Globus pallidus (tissue), 1 donor: ENCODE data around the gene CDH18.

Source experiments
- DNase-seq: peaks from one replicate; pipeline ENCODE4 v3.0.0-alpha.2; 2015; ENCODE audit warnings: low spot score

CDH18 gene

DNA sequence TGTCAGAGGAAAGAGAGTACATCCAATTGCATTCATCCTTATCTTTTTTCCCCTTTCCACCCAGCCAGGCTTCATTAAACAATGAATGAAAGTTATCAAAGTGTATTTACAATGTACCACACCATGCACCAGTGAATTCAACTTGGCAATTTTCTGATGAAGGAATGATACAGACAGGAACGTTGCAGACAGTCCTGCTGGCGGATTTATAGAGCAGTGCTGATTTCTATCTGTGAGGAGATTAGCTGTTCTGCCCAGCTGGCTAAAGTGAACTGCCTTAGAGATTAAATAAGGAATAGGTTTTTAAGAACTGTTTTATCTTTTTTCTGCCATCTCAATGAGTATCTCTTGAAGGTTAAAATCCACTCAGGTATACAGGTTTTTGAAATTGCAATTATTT is 403.9 kb downstream of the CDH18 start:
- DNase-seq, result no peak

DNA sequence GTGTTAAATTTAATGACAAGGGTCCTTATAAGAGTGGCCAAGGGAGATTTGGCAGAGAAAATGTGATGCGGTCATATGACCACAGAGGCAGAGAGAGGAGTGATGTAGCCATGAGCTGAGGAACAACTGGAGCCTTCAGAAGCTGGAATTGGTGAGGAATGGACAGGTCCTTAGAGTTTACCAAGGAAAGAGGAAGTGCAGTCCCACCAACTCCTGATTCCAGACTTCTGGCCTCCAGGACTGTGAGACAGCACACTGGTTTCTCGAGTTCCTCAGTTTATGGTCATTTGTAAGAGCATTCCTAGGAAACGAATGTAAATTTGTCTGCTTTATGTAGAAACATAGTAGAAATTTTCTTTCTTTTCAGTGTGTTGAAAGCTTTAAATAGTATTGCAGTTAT is 410.1 kb downstream of the CDH18 start:
- DNase-seq, result no peak

DNA sequence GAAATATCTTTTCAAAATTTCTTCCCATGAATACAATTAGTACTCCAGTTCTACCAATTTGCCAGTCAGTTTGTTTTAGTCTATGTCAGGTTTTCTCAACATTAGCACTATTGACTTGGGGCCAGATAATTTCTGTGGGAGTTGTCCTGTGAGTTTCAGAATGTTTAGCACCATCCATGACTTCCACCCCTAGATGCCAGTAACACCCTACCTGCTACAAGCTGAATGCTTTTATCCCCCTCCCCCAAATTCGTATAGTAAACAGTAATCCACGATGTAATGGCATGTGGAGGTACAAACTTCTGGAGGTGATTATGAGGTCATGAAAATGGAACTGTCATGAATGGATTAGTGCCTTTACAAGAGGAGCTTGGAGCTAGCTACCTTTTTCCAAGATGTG is 420.0 kb downstream of the CDH18 start:
- no peak for DNase-seq

DNA sequence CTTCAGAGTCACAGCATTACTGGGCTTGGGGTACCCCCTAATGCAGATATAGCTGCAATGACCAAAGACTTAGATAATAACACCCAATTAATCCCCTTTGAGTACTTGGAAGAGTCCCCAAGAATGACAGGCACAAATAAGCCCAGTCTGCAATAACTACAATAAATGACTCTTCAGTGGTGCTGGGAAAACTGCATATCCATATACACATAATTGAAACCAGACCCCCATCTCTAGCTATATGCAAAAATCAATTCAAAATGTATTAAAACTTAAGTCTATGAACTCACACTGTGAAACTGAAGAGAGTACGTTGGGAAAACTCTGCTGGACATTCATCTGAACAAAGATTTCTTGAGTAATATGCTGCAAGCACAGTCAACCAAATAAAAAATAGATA is 422.5 kb downstream of the CDH18 start:
- no peak for DNase-seq

DNA sequence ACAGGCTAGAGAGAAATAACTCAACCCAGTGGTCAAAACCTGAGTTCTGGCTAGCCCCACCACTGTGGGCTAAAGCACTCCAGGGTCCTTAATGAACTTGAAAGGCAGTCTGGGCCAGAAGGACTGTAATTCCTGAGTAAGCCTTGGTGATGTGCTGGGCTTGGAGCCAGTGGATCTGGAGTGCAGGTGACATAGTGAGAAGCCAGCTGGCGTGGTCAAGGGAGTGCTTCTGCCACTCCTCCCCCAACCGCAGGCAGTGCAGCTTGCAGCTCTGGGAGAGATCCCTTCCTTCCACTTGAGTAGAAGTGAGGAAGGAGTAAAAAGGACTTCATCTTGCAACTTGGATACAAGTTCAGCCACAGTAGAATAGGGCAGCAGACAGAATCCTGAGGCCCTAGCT is 424.0 kb downstream of the CDH18 start:
- DNase-seq, result no peak

DNA sequence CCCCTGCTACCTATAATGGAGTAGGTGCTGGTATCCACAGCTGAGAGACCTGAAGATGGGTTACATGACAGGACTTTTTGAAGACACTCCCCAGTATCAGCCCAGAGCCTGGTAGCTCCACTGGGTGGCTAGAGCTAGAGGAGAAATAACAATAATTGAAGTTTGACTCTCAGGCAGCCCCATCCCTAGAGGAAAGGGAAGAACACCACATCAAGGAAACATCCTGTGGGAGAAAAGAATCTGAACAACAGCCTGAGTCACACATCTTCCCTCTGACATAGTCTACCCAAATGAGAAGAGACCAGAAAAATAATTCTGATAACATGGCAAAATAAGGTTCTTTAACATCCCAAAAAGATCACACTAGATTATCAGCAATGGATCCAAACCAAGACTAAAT is 432.1 kb downstream of the CDH18 start:
- no peak for DNase-seq

DNA sequence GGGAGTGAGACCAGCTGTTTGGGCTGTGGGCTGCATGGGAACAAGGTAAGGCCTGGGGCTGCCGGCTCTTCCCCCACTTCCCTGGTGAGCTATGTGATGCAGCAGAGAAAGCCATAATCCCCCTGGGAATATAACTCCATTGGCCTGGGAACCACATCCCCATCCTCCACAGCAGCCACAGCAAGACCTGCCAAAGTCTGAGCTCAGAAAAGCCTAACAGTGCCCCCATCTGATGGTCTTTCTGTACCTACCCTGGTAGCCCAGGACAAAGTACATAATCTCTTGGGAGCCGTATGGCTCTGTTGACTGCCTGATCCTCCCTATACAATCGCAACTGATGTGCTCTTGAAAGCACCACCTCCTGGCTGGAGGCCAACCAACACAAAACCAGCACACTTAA is 432.6 kb downstream of the CDH18 start:
- DNase-seq, result no peak

DNA sequence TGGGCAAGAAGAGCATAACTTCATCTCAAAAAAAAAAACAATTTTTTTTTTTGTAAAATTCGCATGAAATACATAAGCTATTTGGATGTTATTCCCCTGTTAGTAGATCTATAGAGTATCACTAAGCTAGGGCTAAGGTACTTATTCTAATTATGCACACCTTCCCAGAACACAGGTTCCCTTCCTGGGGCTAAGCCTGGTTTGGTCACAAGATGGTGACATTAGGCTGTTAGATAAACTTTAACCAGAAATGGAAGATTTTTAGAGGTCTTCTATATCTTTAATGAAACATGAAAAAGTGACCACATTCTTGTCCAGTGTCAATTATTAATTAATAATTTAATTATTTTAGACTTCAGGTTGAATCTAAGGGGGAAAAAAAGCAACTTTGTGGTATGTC is 433.5 kb downstream of the CDH18 start:
- no peak for DNase-seq

DNA sequence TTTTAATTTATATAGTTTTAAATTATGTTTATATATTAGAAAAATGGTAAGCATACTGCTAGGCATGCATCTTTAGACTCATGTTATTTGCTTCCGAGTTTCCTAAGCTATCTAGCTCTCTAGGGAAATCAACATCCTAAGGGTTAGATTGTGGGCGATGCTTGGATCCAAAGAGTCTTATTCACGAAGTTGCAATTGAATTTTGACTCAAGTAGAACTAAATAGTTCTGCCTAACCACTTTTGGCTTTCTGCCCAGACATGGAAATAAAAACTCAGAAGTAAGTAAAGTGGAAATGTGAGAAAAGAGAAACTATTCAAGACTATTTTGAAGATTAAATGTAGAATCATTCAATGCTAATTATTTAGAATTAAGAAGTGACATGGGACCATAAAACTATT is 440.4 kb downstream of the CDH18 start:
- no peak for DNase-seq

DNA sequence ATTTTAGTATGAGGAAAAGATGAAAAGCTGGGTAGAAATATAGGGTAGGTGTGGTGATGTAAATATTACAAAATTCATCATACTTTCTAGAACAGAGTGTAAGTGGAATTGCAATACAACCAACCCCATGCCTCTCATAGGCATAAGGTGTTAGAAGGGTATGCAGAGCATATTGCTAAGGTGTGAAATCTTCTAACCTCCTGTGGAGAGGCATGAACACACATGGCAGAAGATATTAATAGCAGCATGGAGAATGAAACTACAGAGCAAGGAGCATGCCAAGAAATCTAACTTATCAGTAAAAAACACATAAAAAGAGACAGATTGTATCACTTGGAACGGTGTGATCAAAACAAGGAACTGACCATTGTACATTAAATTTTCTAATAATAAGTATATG is 441.5 kb downstream of the CDH18 start:
- DNase-seq, result no peak

DNA sequence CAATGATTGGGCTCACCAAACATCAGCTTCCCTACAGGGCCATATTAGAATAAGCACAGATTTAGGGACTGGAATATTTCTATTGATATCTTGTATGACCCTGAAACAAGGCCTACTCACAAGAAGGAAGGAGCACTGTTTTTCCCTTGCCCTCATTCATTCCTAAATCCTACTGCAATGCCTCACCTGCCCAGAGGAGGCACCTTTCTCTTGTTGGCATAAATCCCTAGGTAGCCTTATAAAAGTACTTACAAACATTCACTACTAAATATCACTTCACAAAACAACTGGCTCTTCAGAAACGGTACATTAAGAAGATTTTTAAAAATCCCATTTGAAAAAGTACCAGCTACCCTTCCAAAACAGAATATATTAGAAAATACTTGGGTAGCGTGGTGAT is 449.4 kb downstream of the CDH18 start:
- DNase-seq, result no peak

DNA sequence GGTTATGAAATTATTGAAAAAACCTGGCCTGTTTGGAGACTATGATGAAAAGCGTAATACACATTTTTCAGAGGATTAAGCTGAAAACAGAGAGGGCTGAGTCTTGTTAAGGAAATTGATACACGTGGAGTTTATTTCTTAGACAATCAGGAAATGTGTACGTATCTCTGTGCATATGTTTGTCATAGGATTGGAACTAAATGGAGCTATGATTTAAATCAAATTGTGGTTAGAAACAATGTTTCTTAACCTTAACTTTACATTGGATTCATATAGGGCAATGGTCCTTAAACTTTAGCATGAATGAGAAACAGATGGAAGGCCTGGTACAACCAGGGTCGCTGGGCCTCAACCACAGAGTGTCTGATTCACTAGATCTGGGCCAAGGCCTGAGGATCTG is 451.6 kb downstream of the CDH18 start:
- no peak for DNase-seq

DNA sequence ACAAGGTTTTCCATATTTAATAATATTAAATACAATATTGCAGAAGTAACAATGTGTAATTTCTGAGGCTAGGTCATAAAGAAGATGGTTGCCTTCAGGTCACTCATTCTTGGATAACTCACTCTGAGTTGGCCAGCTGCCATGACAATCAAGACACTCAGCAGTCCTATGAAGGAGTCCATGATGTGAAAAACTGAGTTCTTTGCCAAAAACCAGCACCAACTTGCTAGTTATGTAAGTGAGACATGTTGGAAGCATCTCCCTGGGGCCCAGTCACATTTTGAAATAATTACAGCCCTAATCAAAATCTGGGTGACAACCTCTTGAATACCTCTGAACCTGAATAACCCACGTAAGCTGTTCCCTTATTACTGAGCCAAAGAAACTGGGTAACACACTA is 453.2 kb downstream of the CDH18 start:
- no peak for DNase-seq

DNA sequence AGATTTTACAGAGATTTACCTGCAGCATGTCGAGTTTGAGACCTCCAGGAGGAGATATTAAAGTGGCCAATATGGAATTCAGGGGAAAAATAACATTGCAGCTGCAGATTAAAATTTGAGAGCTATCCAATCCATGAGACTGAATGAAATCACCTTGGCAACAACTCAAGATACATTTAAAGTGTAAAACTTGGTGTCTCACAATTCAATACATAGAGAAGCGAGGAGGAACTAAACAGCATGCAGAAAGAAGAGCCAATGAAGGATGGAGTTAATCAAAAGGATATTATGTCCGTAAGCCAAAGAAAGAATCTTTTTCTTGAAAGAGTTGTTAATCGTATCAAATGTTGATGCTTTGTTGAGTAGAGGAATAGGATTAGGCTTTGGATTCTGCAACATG is 455.1 kb downstream of the CDH18 start:
- DNase-seq, result no peak

DNA sequence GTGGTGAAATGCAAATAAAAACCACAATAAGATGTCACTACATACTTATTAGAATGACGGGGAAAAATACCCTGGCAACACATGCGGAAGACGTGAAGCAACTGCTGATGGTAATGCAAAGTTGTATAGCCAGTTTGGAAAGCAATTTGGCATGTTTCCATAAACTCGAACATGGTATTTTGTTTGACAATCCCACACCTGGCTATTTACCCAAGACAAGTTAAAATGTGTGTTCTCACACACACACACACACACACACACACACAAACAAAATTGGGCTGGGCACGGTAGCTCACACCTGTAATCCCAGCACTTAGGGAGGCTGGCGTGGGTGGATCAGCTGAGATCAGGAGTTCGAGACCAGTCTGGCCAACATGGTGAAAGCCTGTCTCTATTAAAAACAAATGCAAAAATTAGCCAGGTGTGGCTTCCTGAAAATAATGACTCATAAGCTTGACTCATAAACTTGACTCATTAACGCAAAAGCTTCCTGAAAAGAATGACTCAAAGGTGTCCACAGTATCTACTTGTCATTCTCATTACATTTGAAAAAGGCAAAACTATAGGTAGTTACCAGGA is 456.5 kb downstream of the CDH18 start:
- no peak for DNase-seq

DNA sequence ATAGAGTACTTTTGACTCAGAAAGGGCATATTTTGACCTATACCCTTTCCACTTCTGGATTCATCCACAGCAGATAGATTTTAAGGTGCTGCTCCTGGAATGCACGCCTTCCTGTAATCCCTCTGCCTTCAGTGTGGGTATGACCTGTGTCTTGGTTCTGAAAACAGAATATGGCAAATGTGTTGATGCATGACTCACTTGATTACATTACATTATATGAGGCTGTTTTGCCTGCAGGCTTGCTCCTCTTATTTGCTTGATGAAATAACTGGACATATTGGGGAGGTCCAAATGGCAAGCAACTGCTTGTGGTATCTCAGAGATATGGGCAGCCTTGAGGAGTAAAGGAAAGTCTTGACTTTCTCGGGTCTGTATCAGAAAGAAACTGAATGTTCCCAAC is 468.6 kb downstream of the CDH18 start:
- no peak for DNase-seq

DNA sequence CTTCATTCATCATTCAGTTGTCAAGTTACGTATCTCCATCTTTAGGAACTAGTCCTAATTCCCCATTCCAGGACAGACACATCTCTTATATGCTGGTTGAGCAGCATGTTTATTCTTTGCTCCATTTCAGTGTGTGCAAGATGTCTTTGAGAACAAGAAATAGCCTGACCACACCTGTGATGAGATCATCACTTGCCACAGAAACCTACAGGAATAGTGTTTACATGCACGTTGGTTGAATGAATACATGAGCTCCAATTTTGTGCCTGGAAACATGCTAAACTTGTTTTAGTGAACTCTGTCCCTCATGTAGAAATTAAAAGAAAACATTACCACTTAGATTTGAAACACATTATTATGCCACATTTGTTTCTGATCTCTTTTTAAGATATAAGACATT is 489.1 kb downstream of the CDH18 start:
- no peak for DNase-seq

DNA sequence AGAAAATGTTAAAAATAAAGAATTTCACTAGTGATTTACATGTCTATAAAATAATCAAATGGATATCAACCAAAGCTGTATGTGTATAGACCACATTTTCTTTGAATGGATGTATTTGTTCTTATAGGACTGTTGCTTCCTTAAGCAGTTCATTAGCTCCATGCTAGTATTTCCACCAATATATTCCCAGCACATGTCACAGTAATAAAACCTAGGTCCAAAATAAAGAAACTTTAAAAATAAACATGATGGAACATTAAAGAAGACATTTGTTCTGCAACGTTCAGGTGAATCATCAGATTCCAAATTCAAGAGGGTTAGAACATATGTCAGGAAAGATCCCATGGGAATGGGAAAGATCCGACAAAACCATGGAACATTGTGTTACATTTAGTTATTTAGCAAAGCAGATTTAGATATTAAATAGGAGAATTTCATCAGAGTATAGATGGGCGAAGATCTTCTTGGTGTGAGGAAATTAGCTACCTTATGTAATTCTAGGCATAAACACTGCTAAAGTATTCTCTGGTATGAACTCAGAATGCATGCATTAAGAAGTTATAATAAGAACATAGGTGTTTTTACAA is 490.7 kb downstream of the CDH18 start:
- DNase-seq, result no peak

DNA sequence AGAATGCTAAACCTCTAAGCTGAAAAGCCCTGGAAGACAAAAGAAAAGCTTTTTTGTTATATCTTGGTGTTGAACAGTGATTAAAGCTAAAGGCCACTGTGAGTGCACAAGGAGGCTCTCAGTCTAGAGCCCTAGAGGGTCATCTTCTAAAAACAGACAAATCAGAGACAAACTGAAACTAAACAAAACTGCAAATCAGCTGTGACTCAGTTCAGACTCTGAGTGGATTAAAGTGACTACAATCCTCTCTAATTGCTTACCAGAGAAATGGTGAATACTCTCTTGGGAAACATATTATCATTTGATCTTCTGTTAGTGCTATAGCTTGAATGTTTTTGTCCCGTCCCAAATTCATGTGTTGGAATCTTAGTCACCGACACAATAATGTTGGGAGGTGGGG is 491.9 kb downstream of the CDH18 start:
- no peak for DNase-seq

DNA sequence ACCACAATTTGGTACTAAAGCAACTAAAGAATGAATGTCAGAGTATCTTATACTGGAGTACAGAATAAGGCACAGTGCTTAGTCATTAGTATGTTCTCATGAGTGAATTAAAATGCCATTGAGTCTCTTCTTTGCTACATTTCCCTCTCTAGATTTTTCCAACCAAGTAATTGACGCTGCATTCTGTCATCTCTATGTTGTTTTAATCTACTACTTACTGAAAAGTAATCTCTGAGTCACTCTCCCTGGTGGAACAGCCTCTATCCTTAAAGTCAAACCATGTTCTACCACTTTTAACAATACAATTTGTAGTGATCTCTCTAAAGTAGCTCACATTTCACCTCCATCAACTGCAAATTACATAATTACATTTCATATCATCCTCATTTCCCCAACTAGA is 495.1 kb downstream of the CDH18 start:
- no peak for DNase-seq

DNA sequence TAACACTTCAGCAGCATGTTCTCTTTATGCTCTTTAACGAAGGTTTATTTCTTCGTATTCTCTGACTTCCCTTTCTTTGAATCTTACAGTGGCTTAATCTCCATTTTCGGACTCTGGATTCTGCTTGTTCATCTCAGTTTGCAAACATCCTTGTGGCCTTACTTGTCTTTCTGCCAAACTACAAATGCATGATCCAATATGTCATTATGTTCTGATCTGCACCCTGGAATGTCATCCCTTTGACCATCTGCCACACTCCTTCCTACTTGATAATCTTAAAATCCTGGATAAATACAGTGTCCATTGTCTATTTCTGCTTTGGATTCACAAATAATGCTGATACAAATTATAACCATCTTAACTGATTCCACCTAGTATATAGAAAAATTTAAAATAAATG is 499.2 kb downstream of the CDH18 start:
- DNase-seq, result no peak

DNA sequence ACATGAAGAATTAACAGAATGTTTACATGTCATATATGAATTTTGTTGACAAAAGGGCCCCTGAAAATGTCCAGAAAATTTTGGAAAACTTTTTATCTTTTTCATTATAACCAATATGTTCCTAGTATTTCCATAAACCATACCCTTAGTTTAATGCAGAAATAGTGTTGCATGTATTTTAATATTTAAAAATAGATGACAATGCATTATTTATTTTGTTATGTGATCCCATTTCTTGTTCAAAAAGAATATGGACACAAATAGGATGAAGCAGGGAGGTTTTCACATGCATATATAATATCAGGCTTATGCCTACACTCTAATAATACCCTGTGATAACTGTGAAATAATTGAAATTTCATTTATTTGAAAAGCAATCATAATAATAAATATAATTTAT is 500.5 kb downstream of the CDH18 start:
- DNase-seq, result no peak

DNA sequence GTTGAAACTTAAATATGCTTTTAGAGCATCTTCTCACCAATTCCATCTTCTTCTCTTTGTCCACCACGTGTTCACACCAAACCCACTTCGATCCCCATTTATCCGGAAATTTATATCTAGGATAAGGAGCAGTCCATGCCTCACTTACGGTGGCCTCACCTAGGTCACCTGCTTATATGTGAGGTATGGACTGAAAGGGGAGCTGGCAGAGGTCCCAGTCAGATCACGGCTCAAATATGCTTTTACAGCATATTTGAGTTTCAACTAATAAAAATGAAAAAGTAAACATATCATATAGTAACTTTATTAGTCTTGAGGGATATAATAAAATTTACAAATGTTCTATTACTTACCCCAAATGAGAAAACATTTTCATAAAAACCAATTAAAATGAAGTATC is 508.4 kb downstream of the CDH18 start:
- DNase-seq, result no peak

DNA sequence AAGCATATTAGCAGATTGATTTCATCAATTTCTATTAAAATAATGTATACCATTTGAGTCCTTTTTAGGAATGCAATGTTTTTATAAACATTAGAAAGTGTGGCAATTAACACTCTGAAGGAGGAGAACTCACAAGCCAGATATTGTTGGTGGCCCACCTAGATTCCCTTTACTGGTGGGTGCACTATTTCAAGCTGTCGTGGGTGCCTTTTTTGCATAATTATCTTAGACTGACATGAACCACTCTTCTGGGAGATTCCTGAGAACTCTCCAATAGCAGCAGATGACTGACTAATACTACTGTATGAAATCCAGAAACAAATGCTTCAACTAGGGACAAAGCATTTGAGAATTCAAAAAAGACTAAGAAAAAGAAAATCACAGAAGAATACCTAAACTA is 526.0 kb downstream of the CDH18 start:
- DNase-seq, result no peak

DNA sequence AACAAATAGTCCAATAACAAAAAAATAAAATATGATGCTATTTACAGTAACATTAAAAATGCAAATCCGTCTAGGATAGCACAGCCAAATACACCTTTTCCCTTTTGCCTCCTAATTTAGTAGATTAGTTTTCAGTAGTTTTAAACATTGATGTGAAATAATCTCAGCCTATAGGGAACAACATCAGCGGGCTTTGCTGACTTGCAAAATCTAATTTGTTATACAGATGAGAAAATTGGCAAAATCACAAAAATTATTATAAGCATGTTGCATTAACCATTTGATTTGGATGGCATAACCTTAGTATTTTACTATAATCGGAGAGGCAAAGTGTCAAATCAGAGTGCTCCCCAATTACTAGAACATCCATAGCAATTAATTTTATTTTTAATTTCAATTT is 563.5 kb downstream of the CDH18 start:
- no peak for DNase-seq
